ENCODE data around the gene BICD1. TPM values are rescaled to one million over a fixed set of nuclear protein-coding genes. Genes with fewer than 3 reads are reported as not detected.
"Not testable (repeated sequence)": the region's sequence is repeated elsewhere in the genome, so short reads cannot be mapped to it uniquely, and the experiment has no call there.

BICD1 gene
- total RNA-seq, 1 donor from 2014 or later = 87.9 TPM

DNA sequence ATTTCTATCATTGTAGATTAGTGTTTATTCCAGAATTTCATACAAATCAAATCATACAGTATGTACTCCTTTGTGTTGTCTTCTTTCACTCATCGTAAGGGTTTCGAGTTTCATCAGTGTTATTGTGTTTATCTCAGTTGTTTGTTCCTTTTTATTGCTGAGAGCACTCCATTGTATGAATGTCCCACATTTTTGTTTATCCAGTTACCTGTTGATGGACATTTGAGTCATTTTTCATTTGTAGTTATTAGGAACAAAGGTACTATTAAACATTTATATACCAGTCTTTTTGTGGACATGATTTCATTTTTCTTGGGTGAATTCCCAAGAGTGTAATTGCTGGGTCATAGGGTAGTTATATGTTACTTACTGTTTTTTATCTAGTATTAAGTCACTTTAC lies 70.0 kb downstream of the BICD1 start:
- no peak for DNase-seq (ENCODE audit: low spot score)
- peaks cover 8% of the 10 kb centered on the region for H3K36me3 Mint-ChIP-seq (ENCODE audit: low read depth, unreplicated experiment)
- no peaks in the 10 kb centered on the region for H3K9me3 Mint-ChIP-seq (ENCODE audit: unreplicated experiment)
- no peak overlapping the region for H3K4me3 Mint-ChIP-seq (ENCODE audit: unreplicated experiment)
- peaks cover 13% of the 10 kb centered on the region for H3K4me1 Mint-ChIP-seq (ENCODE audit: unreplicated experiment)
- TF ChIP-seq, protein P1, sequence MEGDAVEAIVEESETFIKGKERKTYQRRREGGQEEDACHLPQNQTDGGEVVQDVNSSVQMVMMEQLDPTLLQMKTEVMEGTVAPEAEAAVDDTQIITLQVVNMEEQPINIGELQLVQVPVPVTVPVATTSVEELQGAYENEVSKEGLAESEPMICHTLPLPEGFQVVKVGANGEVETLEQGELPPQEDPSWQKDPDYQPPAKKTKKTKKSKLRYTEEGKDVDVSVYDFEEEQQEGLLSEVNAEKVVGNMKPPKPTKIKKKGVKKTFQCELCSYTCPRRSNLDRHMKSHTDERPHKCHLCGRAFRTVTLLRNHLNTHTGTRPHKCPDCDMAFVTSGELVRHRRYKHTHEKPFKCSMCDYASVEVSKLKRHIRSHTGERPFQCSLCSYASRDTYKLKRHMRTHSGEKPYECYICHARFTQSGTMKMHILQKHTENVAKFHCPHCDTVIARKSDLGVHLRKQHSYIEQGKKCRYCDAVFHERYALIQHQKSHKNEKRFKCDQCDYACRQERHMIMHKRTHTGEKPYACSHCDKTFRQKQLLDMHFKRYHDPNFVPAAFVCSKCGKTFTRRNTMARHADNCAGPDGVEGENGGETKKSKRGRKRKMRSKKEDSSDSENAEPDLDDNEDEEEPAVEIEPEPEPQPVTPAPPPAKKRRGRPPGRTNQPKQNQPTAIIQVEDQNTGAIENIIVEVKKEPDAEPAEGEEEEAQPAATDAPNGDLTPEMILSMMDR (IDR thresholded peaks at IDR 0.05; ENCODE audit: unreplicated experiment) = no peak
- peaks cover 2% of the 10 kb centered on the region for H3K27me3 Mint-ChIP-seq (ENCODE audit: unreplicated experiment)
- no peak overlapping the region for H3K27ac Mint-ChIP-seq (ENCODE audit: unreplicated experiment)

DNA sequence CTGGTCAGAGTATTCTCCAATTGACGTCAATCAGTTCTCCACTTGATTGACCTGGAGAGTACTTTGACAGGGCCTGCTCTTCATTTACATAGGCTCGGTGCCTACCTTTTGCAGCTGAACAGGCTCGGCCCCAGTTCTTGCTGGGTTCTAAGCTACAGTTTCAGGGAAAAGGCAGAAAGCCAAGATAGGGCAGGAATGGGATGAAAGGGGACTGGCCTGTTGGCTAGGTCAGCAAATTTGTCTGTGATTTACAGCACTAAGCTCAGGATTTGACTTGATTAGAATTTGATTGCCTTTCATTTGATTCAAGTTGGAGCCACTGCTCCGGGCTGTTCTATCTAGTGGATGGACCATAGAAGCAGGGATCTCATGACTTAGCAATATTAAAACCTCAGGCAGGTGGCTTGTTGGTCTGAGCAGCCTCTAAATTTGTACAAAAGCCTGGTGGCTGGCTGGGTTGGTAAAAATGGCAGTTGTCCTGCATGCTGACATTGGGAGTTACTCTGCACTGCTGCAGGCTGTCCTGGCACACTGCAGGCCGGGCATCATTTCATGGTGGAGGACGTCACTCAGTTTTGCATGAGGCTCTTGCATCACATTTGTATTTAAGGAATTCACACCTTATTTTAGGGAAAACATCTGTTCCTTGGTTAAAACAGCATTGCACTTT lies 71.8 kb downstream of the BICD1 start:
- TF ChIP-seq, protein P1 (IDR thresholded peaks at IDR 0.05; ENCODE audit: unreplicated experiment) = no peak
- Mint-ChIP-seq H3K4me1 (ENCODE audit: unreplicated experiment) (peaks cover 10% of the 10 kb centered on the region), H3K27ac (ENCODE audit: unreplicated experiment) (no peak overlapping the region), H3K9me3 (ENCODE audit: unreplicated experiment) (no peaks in the 10 kb centered on the region), H3K4me3 (ENCODE audit: unreplicated experiment) (no peak overlapping the region), H3K27me3 (ENCODE audit: unreplicated experiment) (no peaks in the 10 kb centered on the region), H3K36me3 (ENCODE audit: low read depth, unreplicated experiment) (no peaks in the 10 kb centered on the region)
- no peak for DNase-seq (ENCODE audit: low spot score)

DNA sequence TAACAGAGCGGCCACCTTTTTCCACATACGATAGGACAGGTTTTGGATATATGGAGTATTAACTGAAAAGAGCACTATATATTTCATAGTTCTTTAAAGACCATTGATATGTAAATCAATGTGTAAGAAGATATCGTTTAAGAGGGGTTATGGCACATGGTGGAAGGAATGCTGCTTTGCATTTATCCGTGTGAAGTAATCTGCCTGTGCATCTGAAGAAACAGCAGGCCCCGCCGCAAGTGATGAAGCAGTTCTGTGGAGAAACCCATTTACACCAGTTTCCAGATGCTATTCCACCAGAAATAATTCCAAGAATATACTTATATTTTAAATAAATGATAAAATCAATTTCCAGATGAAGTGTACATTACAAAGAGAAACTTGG lies 72.4 kb downstream of the BICD1 start:
- no peaks in the 10 kb centered on the region for H3K9me3 Mint-ChIP-seq (ENCODE audit: unreplicated experiment)
- no peak overlapping the region for H3K27ac Mint-ChIP-seq (ENCODE audit: unreplicated experiment)
- no peak for DNase-seq (ENCODE audit: low spot score)
- H3K36me3 Mint-ChIP-seq (ENCODE audit: low read depth, unreplicated experiment) = no peaks in the 10 kb centered on the region
- H3K4me1 Mint-ChIP-seq (ENCODE audit: unreplicated experiment) = peaks cover 10% of the 10 kb centered on the region
- H3K27me3 Mint-ChIP-seq (ENCODE audit: unreplicated experiment) = no peaks in the 10 kb centered on the region
- H3K4me3 Mint-ChIP-seq (ENCODE audit: unreplicated experiment) = no peak overlapping the region
- TF ChIP-seq, protein P1 (IDR thresholded peaks at IDR 0.05; ENCODE audit: unreplicated experiment) = no peak

DNA sequence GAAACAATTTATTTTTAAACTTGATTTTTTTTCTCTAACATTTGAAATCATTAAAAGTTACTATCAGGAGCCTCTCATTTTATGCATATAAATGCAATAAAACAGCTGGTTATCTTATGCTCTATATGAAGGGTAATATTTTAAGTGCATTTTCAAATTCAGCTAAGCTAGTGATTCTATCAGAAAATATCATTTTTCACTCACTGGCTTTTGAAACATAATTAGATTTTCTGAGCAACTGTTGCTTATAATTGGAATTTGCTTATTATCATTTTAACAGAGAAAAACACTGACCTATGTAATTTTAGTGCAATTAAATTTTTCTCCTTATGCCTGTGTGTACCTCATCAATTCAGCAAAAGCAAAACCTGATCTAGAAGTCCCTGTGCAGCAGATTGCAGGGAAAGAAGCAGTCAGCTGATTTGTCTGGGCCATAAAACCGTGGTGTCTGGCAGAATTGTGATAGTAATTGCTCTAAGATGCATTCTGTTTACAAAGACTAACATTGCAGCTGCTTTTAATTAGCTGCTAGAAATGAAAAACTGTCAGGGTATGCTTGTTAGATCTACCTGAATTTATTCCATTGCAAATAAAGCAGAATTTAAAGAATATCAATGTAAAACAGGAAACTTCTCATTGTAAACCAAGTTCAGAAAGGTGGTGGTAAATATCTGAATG lies 75.0 kb downstream of the BICD1 start:
- Mint-ChIP-seq H3K4me1 (ENCODE audit: unreplicated experiment) (peaks cover 10% of the 10 kb centered on the region), H3K27me3 (ENCODE audit: unreplicated experiment) (no peaks in the 10 kb centered on the region), H3K36me3 (ENCODE audit: low read depth, unreplicated experiment) (peaks cover 5% of the 10 kb centered on the region), H3K9me3 (ENCODE audit: unreplicated experiment) (no peaks in the 10 kb centered on the region), H3K4me3 (ENCODE audit: unreplicated experiment) (no peak overlapping the region), H3K27ac (ENCODE audit: unreplicated experiment) (no peak overlapping the region)
- TF ChIP-seq, protein P1 (IDR thresholded peaks at IDR 0.05; ENCODE audit: unreplicated experiment) = no peak
- no peak for DNase-seq (ENCODE audit: low spot score)

DNA sequence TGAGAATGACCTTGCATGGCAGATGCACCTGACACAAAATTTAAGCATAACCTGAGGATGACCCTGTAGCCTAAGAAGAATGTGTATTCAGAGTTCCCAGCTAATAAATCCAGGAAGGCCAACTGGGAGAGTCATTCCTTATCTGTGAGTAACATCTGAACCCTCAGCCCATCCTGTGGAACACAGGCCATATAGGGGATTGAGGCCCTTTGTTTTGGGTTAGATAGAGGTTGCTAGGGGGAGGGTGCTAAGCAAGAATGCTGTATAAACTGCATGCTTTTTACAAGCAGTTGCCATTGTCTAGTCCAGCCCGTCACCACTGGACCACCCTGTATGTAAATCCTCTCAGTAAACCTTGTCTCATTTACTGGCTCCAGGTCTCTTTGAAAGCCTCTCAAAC lies 77.0 kb downstream of the BICD1 start:
- Mint-ChIP-seq H3K27me3 (ENCODE audit: unreplicated experiment) (no peaks in the 10 kb centered on the region), H3K9me3 (ENCODE audit: unreplicated experiment) (no peaks in the 10 kb centered on the region), H3K27ac (ENCODE audit: unreplicated experiment) (peak overlapping the region; percentile 83), H3K4me1 (ENCODE audit: unreplicated experiment) (peaks cover 7% of the 10 kb centered on the region), H3K4me3 (ENCODE audit: unreplicated experiment) (no peak overlapping the region), H3K36me3 (ENCODE audit: low read depth, unreplicated experiment) (peaks cover 9% of the 10 kb centered on the region)
- TF ChIP-seq, protein P1 (IDR thresholded peaks at IDR 0.05; ENCODE audit: unreplicated experiment) = no peak
- peak; percentile 31 for DNase-seq (ENCODE audit: low spot score)

DNA sequence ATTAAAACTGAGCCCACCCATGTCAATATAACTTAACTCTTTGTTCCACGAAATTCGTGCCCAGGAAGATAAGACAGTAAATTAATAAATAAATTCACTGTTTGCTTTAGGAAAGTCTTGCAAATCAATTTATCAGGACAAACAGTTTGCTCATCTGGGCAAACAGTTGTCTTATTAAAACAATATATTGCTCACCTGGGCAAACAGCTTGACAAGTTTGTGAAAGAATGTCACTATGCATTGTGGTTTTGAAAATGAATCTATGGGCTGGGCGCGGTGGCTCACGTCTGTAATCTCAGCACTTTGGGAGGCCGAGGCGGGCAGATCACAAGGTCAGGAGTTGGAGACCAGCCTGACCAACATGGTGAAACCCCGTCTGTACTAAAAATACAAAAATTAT lies 80.5 kb downstream of the BICD1 start:
- H3K9me3 Mint-ChIP-seq (ENCODE audit: unreplicated experiment); H3K4me3 Mint-ChIP-seq (ENCODE audit: unreplicated experiment); DNase-seq (ENCODE audit: low spot score); H3K27ac Mint-ChIP-seq (ENCODE audit: unreplicated experiment); H3K4me1 Mint-ChIP-seq (ENCODE audit: unreplicated experiment); H3K27me3 Mint-ChIP-seq (ENCODE audit: unreplicated experiment): not testable (repeated sequence)
- peaks cover 20% of the 10 kb centered on the region for H3K36me3 Mint-ChIP-seq (ENCODE audit: low read depth, unreplicated experiment)

Measured in endothelial cell (in vitro differentiated cells).